K562 (cell line): ENCODE results near the gene CD84. TPM values are rescaled to one million over a fixed set of nuclear protein-coding genes. Genes with fewer than 3 reads are reported as not detected.

Source experiments
- ATAC-seq: fragments of 200-7000 bp; cut with Tn5 transposase; 3 replicates; pipeline ENCODE4 v1.9.1; 2020; ENCODE audit warnings: moderate library complexity
- BruUV-seq: library from RNA; stranded (reverse); fragments of 400-500 nt; replicated peaks from 2 replicates; lab custom pipeline; 2021; lab: Mats Ljungman, UMichigan
- CTCF ChIA-PET: fragments of 300-600 bp; formaldehyde crosslinking; extraction: SDS; loops from one replicate; lab custom pipeline; 2021; ENCODE audit warnings: low intra/inter-chr PET ratio; lab: Yijun Ruan, JAX
- POLR2A ChIA-PET: fragments of 300-600, 350-650 bp; sonication (Branson Sonifier 250); formaldehyde crosslinking; extraction: SDS; loops from one replicate; lab custom pipeline; 2021; ENCODE audit warnings: antibody characterized with exemption, inconsistent platforms; lab: Yijun Ruan, JAX
- DNase-seq, 4 experiments: peaks; one replicate each; pipeline versions ENCODE4 v3.0.0 to v3.0.0-alpha.2; 2011 to 2018; ENCODE audit warnings: low spot score in 3 of 4, mixed read lengths in 3 of 4; ENCODE audit errors: extremely low read depth in 1 of 4
- FAIRE-seq: peaks from 2 replicates; lab custom pipeline; 2011; peaks lifted over from hg19 to GRCh38; lab: Jason Lieb, UNC
- H2AFZ ChIP-seq: 2 replicates; pipeline ENCODE4 v1.6.0; 2011; ENCODE audit warnings: low read depth, low read length, control low read depth, inconsistent platforms
- H3K27ac ChIP-seq: fragments of 200-600 bp; 3 replicates; pipeline ENCODE4 v1.8.0; 2011; ENCODE audit warnings: low read depth, mild to moderate bottlenecking, control low read depth, inconsistent platforms, low read length, moderate library complexity, mixed read lengths; ENCODE audit errors: extremely low read depth
- H3K27me3 ChIP-seq, 2 experiments: fragments of 300-600 bp in 1 of 2; 2 replicates in 1 of 2; 3 replicates in 1 of 2; pipeline versions ENCODE4 v1.6.0 to v1.8.0; 2011; ENCODE audit warnings: inconsistent platforms in 2 of 2, low read length in 2 of 2, mild to moderate bottlenecking in 1 of 2, mixed read lengths in 1 of 2, moderate library complexity in 1 of 2; ENCODE audit not compliant: control insufficient read depth in 2 of 2, insufficient read depth in 2 of 2
- H3K36me3 ChIP-seq: fragments of 300-600 bp; 3 replicates; pipeline ENCODE4 v1.8.0; 2011; ENCODE audit warnings: mild to moderate bottlenecking, low read length, inconsistent platforms; ENCODE audit not compliant: control insufficient read depth, insufficient read depth
- H3K4me1 ChIP-seq, 2 experiments: fragments of 200-600 bp in 1 of 2; replicated peaks in 1 of 2; 2 replicates in 1 of 2; 3 replicates in 1 of 2; pipeline versions ENCODE4 v1.5.1 to v1.8.0; 2011; ENCODE audit warnings: inconsistent platforms in 2 of 2, low read length in 2 of 2, mild to moderate bottlenecking in 1 of 2, mixed read lengths in 1 of 2, moderate library complexity in 1 of 2; ENCODE audit not compliant: control insufficient read depth in 2 of 2, insufficient read depth in 2 of 2
- H3K4me2 ChIP-seq: 2 replicates; pipeline ENCODE4 v1.6.1; 2011; ENCODE audit warnings: low read length, control low read depth, inconsistent platforms, mixed read lengths; ENCODE audit not compliant: insufficient read depth
- H3K4me3 ChIP-seq: fragments of 200-600 bp; sonication (generic), shearing (Covaris generic); 2 replicates; pipeline ENCODE4 v1.5.1; 2016; ENCODE audit warnings: control low read depth, inconsistent platforms
- H3K79me2 ChIP-seq: fragments of 200-600 bp; 3 replicates; pipeline ENCODE4 v1.8.0; 2011; ENCODE audit warnings: low read length, inconsistent platforms; ENCODE audit not compliant: control insufficient read depth, insufficient read depth
- H3K9ac ChIP-seq, 2 experiments: 2 replicates each; pipeline versions ENCODE4 v1.6.0 to v1.6.1; 2011; ENCODE audit warnings: low read depth in 2 of 2, low read length in 2 of 2, control low read depth in 1 of 2, inconsistent platforms in 1 of 2, mild to moderate bottlenecking in 1 of 2, mixed read lengths in 1 of 2; ENCODE audit not compliant: insufficient read depth in 1 of 2
- H3K9me1 ChIP-seq: one replicate; pipeline ENCODE4 v1.6.0; 2011; ENCODE audit warnings: inconsistent platforms, mild to moderate bottlenecking, low read length, moderate library complexity; ENCODE audit not compliant: control insufficient read depth, insufficient read depth
- H3K9me3 ChIP-seq: replicated peaks from 2 replicates; pipeline ENCODE4 v1.5.1; 2011; ENCODE audit warnings: low read depth, low read length, inconsistent platforms; ENCODE audit not compliant: control insufficient read depth, insufficient read depth
- H4K20me1 ChIP-seq: replicated peaks from 2 replicates; pipeline ENCODE4 v1.6.1; 2011; ENCODE audit warnings: low read length, inconsistent platforms, mixed read lengths; ENCODE audit not compliant: control insufficient read depth, insufficient read depth
- C11orf30 ChIP-seq: fragments of 450-650 bp; IDR thresholded peaks from 2 replicates; pipeline ENCODE4 v1.6.1; 2016; ENCODE audit warnings: low read depth, mild to moderate bottlenecking
- CBFA2T3 ChIP-seq: fragments of 450-650 bp; IDR thresholded peaks from 2 replicates; pipeline ENCODE4 v1.6.1; 2017
- DPF2 ChIP-seq: fragments of 450-650 bp; IDR thresholded peaks from 2 replicates; pipeline ENCODE4 v1.6.1; 2016
- E2F8 ChIP-seq: fragments of 450-650 bp; IDR thresholded peaks from 2 replicates; pipeline ENCODE4 v1.7.1; 2018; ENCODE audit warnings: mild to moderate bottlenecking, low read depth; ENCODE audit not compliant: partially characterized antibody
- KAT7 ChIP-seq: sonication (generic); formaldehyde crosslinking; IDR thresholded peaks from 2 replicates; pipeline ENCODE4 v1.8.0; 2022; ENCODE audit warnings: missing genetic modification reagents, mild to moderate bottlenecking, borderline replicate concordance
- MEF2D ChIP-seq: conservative IDR thresholded peaks from 2 replicates; pipeline ENCODE4 v1.6.1; 2016; ENCODE audit warnings: low read depth, missing genetic modification characterization, missing compliant biosample characterization
- NEUROD1 ChIP-seq: fragments of 150-350 bp; IDR thresholded peaks from 2 replicates; pipeline ENCODE4 v1.6.1; 2014; ENCODE audit warnings: borderline replicate concordance, low read length, low read depth; ENCODE audit not compliant: partially characterized antibody
- POU5F1 ChIP-seq: fragments of 150-350 bp; IDR thresholded peaks from 2 replicates; pipeline ENCODE4 v1.6.1; 2014; ENCODE audit warnings: borderline replicate concordance, low read length, low read depth, mild to moderate bottlenecking; ENCODE audit not compliant: partially characterized antibody
- PTBP1 ChIP-seq: fragments of 200-400 bp; formaldehyde crosslinking; IDR thresholded peaks from 2 replicates; pipeline ENCODE4 v1.6.1; 2017; ENCODE audit warnings: low read depth, low read length
- RBBP5 ChIP-seq: fragments of 200-600 bp; sonication (generic); IDR thresholded peaks from 2 replicates; pipeline ENCODE4 v1.6.1; 2012; ENCODE audit warnings: borderline replicate concordance, mild to moderate bottlenecking, low read length, control low read depth, inconsistent platforms; ENCODE audit not compliant: insufficient read depth, poor library complexity, severe bottlenecking
- ZFP36 ChIP-seq: fragments of 150-350 bp; IDR thresholded peaks from 2 replicates; pipeline ENCODE4 v1.6.1; 2018; ENCODE audit warnings: low read length, low read depth; ENCODE audit not compliant: partially characterized antibody
- ZNF436 ChIP-seq: fragments of 250-450, 450-650 bp; sonication (Bioruptor Pico); formaldehyde crosslinking; IDR thresholded peaks from 2 replicates; pipeline ENCODE4 v1.7.0; 2020; ENCODE audit warnings: mild to moderate bottlenecking
- ZNF592 ChIP-seq: fragments of 450-650 bp; IDR thresholded peaks from 2 replicates; pipeline ENCODE4 v1.6.1; 2017; ENCODE audit warnings: antibody characterized with exemption, mild to moderate bottlenecking
- WGBS: fragments of 100-300 bp; shearing (Covaris generic); methylation state at CpG from one replicate; pipeline ENCODE4 v1.1.6; 2016; ENCODE audit warnings: low coverage, mixed read lengths; ENCODE audit not compliant: insufficient coverage; ENCODE audit errors: missing lambda C conversion rate; 5-methylcytosine and 5-hydroxymethylcytosine counted together
- in situ Hi-C: fragments of 300-500 bp; cut with MboI; formaldehyde crosslinking; loops from 4 replicates; pipeline ENCODE4 v1.15.0; 2018; ENCODE audit warnings: inconsistent platforms, mixed read lengths
- intact Hi-C: fragments of 100-400 bp; cut with micrococcal nuclease; formaldehyde crosslinking; loops from 2 replicates; pipeline ENCODE4 v1.14.2; 2022
- polyA plus RNA-seq, 8 experiments: library from polyadenylated mRNA; depleted of rRNA in 4 of 8; stranded (reverse) in 5 of 8; unstranded in 3 of 8; fragments of >200 nt; fragmentation: Nextera tagmentation in 2 of 8; fragmentation: Illumina TruSeq in 1 of 8; extraction: Ambion mirVana in 2 of 8; extraction: Trizol in 1 of 8; gene quantifications; 2 replicates each; pipeline versions ENCODE4 v1.2.1 to v1.2.3, GENCODE V29; 2011 to 2014; ENCODE audit warnings: inconsistent platforms in 1 of 8, missing spikeins in 1 of 8
- total RNA-seq, 7 experiments: library from RNA; depleted of rRNA in 6 of 7; stranded (reverse); fragments of >200 nt in 6 of 7; fragmentation: Illumina TruSeq in 2 of 7; extraction: Trizol in 2 of 7; gene quantifications; 2 replicates each; pipeline versions ENCODE4 v1.2.1 to v1.2.3, GENCODE V29; 2011 to 2021; ENCODE audit warnings: low replicate concordance in 1 of 7

CD84 gene
- total and polyA plus RNA-seq, 9 of the 15 experiments (the other 6 are each of a cell fraction or from before 2014, with no cell fraction given): 0.82 to 6.8 (median 2.0) TPM

DNA sequence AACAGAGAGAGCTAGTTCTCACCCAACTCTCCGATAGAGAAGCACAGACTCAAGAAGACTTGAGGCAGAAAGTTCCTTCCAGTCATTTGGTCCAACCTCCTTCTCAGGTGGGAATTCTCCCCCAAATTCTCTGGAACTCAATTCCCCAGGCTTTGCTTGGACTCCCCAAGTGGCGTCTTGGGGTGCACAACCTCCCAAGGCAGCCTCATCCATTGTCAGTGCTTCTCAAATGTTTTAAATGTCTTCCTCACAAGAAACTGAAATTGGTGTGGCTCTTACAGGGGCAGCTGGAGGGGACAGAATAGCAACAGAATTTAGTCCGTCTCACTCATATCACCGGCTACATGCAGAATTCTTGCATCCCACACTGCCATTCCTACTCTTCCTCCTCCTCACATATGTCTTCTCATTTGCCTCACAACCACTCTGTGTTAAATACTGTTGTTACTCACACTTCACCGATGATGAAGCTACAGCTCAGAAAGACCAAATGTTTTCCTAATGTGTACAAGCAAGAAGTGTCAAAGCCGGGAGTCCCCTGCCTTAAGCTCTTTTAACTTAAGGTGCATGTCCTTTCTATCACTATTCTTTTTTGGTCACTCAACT lies 33.4 kb upstream of the CD84 start (continued):
- TF ChIP-seq E2F8 (no peak), ZNF436 (no peak)
- TF ChIP-seq, all 486 proteins: peak for 0

DNA sequence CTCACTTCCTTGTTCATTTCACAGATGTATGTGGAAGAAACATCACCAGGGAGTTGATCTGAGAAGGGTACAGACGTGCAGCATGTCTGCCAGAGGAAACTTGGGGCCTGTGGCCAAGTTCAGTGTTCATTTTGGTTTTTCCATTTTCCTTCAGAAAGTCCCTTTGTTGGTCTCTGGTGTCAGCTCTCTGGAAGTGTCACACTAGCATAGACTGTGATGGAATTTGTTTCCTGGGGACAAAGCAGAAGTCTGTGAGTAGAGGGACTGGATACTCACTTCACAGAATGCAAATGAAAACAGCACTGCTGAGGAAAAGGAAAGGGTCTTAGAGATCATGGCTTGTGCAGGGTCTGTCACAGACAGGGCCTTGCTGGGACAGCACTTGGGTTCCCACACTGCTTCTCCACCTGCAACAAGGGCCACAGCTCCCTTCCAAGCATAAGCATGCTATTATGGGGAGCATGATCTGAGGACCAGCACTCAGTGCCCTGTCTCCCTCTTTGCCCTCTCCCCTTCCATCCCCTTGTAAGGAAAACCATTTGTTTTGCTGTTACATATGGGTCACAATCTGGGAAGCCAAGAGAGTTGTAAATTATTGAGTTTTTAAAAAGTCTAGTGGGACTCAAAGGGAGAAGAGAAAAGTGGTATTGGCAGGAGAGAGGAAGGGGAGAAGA lies 31.4 kb upstream of the CD84 start:
- ATAC-seq: no peak
- H3K9me3 ChIP-seq: peaks cover 9% of the 10 kb centered on the region
- no peak overlapping the region for H3K27ac ChIP-seq
- ChIA-PET CTCF (no interaction called here), POLR2A (interaction anchor here (0.6 to 1.1 kb wide), 2 partner anchors 8 to 454 kb away, joined by 3 to 4 read pairs; no protein-coding TSS in a partner anchor)
- 0% methylated on average over 1 of the region's 1 CpG for WGBS
- intact Hi-C loops: no loop called here
- no peak overlapping the region for H3K9ac ChIP-seq
- DNase-seq: no peak
- peaks cover 0 to 22% of the 10 kb centered on the region in 2 experiments; a peak in 2 of 5 replicates for H3K4me1 ChIP-seq
- no peak overlapping the region for H3K4me3 ChIP-seq
- H3K27me3 ChIP-seq: no peaks in the 10 kb centered on the region
- H4K20me1 ChIP-seq: no peaks in the 10 kb centered on the region
- in situ Hi-C loops: no loop called here
- FAIRE-seq: no peak
- peak overlapping the region; percentile 78 for H2AFZ ChIP-seq
- no TSS peak for BruUV-seq
- no peaks in the 10 kb centered on the region for H3K9me1 ChIP-seq
- no peaks in the 10 kb centered on the region for H3K36me3 ChIP-seq
- no peak overlapping the region for H3K4me2 ChIP-seq
- no peaks in the 10 kb centered on the region for H3K79me2 ChIP-seq
- no peak for TF ChIP-seq CBFA2T3
- TF ChIP-seq PTBP1: no peak
- TF ChIP-seq NEUROD1: no peak
- TF ChIP-seq POU5F1: no peak
- no peak for TF ChIP-seq ZNF592
- no peak for TF ChIP-seq MEF2D (tag)
- TF ChIP-seq RBBP5: no peak
- TF ChIP-seq C11orf30: no peak
- TF ChIP-seq KAT7 (CRISPR knock-in tag): no peak
- TF ChIP-seq ZFP36: no peak
- TF ChIP-seq DPF2: no peak
